Measurements from ENCODE around the gene IL27RA.

DNA sequence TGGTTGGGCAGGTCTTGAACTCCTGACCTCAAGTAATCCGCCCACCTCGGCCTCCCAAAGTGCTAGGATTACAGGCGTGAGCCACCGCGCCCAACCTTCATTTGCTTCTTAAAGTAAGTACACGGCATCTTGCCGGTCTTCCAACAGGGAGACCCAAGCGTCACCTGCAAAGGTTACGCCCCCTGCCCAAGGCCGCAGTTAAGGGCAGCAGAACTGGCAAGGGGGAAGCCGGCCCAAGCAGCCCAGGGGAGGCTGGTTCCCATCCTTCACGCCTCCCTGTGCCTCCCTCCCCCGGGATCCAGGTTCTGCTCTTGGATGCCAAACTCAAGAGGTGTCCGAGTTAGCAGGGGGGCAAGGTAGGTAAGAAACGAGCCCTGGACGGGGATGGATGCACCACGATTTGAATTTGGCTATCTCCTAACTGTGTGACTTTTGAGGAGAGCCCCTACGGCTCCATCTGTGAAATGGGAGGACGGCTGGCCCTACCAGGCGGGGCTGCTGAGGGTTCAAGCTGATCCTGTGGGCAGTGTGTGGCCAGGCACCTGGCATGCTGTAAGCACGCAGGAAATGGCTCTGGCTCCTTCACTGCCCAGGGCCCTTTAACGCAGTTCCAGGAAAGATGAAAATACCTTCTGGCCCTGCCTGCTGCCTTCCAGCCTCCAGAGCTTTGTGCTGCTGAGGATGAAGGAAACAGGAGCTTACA, 34.5 kb upstream of the IL27RA start:
- no peak for TF ChIP-seq POLR2A (IDR thresholded peaks at IDR 0.05)
- TF ChIP-seq, protein P1, sequence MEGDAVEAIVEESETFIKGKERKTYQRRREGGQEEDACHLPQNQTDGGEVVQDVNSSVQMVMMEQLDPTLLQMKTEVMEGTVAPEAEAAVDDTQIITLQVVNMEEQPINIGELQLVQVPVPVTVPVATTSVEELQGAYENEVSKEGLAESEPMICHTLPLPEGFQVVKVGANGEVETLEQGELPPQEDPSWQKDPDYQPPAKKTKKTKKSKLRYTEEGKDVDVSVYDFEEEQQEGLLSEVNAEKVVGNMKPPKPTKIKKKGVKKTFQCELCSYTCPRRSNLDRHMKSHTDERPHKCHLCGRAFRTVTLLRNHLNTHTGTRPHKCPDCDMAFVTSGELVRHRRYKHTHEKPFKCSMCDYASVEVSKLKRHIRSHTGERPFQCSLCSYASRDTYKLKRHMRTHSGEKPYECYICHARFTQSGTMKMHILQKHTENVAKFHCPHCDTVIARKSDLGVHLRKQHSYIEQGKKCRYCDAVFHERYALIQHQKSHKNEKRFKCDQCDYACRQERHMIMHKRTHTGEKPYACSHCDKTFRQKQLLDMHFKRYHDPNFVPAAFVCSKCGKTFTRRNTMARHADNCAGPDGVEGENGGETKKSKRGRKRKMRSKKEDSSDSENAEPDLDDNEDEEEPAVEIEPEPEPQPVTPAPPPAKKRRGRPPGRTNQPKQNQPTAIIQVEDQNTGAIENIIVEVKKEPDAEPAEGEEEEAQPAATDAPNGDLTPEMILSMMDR (IDR thresholded peaks at IDR 0.05) = no peak

All from testis (tissue), 2 donors.